ENCODE results near the gene SPOCK1. TPM values are rescaled to one million over a fixed set of nuclear protein-coding genes. Genes with fewer than 3 reads are reported as not detected.

Gene SPOCK1
- total RNA-seq, 1 experiment from 2014 or later: 0.27 TPM

DNA sequence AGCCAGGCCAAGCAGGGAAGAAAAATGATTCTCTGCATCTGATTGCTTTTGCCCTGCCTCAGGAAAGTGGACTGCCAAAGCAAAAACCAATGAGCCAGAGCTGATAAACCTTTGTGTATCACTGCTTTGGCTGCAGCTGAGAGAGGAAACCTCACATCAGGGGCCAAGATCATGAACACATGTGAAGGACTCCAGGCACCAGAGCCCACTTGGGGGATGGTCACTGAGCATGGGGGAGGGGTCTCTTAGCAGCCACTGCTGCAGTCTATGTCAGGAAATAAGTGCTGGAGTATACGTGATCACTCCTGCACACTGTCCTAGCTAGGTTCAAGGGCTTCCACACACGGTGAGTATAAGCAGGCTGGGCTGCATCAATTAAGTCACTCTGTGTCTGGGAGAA is 229.9 kb downstream of the SPOCK1 start:
- H3K79me2 ChIP-seq (ENCODE audit: insufficient read depth, low read length): no peaks in the 10 kb centered on the region
- no peaks in the 10 kb centered on the region for H4K20me1 ChIP-seq (ENCODE audit: insufficient read depth)
- H3K4me2 ChIP-seq (ENCODE audit: low read length): no peak overlapping the region
- H3K4me3 ChIP-seq (replicated peaks in 1 of 2; ENCODE audit: low read depth in 1 of 2, low read length in 2 of 2): no peak overlapping the region
- RAD21 ChIA-PET (ENCODE audit: low non-redundant PET in 1 of 2, low total read pairs in 2 of 2, uncharacterized antibody in 2 of 2, unreplicated experiment in 2 of 2): no interaction called here
- peaks cover 51% of the 10 kb centered on the region for H3K27me3 ChIP-seq (ENCODE audit: insufficient read depth, low read length)
- H3K27ac ChIP-seq (ENCODE audit: low read depth, low read length): no peak overlapping the region
- DNase-seq (ENCODE audit: low read depth, low spot score) (no peak), ATAC-seq (no peak)
- intact Hi-C loops (cut with micrococcal nuclease): no loop called here
- CTCF ChIA-PET: no interaction called here
- no peak overlapping the region for H3K9ac ChIP-seq (ENCODE audit: low read length)
- no peaks in the 10 kb centered on the region for H3K36me3 ChIP-seq (ENCODE audit: control insufficient read depth in 1 of 2, insufficient read depth in 2 of 2, low read length in 2 of 2)
- TF ChIP-seq, protein P1, sequence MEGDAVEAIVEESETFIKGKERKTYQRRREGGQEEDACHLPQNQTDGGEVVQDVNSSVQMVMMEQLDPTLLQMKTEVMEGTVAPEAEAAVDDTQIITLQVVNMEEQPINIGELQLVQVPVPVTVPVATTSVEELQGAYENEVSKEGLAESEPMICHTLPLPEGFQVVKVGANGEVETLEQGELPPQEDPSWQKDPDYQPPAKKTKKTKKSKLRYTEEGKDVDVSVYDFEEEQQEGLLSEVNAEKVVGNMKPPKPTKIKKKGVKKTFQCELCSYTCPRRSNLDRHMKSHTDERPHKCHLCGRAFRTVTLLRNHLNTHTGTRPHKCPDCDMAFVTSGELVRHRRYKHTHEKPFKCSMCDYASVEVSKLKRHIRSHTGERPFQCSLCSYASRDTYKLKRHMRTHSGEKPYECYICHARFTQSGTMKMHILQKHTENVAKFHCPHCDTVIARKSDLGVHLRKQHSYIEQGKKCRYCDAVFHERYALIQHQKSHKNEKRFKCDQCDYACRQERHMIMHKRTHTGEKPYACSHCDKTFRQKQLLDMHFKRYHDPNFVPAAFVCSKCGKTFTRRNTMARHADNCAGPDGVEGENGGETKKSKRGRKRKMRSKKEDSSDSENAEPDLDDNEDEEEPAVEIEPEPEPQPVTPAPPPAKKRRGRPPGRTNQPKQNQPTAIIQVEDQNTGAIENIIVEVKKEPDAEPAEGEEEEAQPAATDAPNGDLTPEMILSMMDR (IDR thresholded peaks at IDR 0.05 in 2 of 3, conservative IDR thresholded peaks at IDR 0.05 in 1 of 3; ENCODE audit: borderline replicate concordance in 1 of 3, insufficient read depth in 1 of 3, low read depth in 2 of 3, low read length in 2 of 3): no peak
- no peak for TF ChIP-seq SRF (IDR thresholded peaks at IDR 0.05; ENCODE audit: low read depth)
- no peak for TF ChIP-seq TCF7L2 (IDR thresholded peaks at IDR 0.05; ENCODE audit: borderline replicate concordance, extremely low read depth, insufficient read depth, insufficient read length)
- TF ChIP-seq, protein P2, sequence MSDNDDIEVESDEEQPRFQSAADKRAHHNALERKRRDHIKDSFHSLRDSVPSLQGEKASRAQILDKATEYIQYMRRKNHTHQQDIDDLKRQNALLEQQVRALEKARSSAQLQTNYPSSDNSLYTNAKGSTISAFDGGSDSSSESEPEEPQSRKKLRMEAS (IDR thresholded peaks at IDR 0.05): no peak
- TF ChIP-seq, protein P3, sequence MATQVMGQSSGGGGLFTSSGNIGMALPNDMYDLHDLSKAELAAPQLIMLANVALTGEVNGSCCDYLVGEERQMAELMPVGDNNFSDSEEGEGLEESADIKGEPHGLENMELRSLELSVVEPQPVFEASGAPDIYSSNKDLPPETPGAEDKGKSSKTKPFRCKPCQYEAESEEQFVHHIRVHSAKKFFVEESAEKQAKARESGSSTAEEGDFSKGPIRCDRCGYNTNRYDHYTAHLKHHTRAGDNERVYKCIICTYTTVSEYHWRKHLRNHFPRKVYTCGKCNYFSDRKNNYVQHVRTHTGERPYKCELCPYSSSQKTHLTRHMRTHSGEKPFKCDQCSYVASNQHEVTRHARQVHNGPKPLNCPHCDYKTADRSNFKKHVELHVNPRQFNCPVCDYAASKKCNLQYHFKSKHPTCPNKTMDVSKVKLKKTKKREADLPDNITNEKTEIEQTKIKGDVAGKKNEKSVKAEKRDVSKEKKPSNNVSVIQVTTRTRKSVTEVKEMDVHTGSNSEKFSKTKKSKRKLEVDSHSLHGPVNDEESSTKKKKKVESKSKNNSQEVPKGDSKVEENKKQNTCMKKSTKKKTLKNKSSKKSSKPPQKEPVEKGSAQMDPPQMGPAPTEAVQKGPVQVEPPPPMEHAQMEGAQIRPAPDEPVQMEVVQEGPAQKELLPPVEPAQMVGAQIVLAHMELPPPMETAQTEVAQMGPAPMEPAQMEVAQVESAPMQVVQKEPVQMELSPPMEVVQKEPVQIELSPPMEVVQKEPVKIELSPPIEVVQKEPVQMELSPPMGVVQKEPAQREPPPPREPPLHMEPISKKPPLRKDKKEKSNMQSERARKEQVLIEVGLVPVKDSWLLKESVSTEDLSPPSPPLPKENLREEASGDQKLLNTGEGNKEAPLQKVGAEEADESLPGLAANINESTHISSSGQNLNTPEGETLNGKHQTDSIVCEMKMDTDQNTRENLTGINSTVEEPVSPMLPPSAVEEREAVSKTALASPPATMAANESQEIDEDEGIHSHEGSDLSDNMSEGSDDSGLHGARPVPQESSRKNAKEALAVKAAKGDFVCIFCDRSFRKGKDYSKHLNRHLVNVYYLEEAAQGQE (IDR thresholded peaks at IDR 0.05; ENCODE audit: low read depth): no peak
- H2AFZ ChIP-seq (ENCODE audit: low read depth, low read length, poor library complexity, severe bottlenecking): no peak overlapping the region
- POLR2A ChIA-PET: no interaction called here
- BruUV-seq (replicated peaks): no TSS peak
- no peaks in the 10 kb centered on the region for H3K9me2 ChIP-seq (ENCODE audit: insufficient read depth)
- H3K4me1 ChIP-seq (ENCODE audit: control insufficient read depth in 1 of 2, insufficient read depth in 2 of 2, low read length in 2 of 2): no peaks in the 10 kb centered on the region
- H3K9me3 ChIP-seq (ENCODE audit: control insufficient read depth in 1 of 2, insufficient read depth in 1 of 2, low read depth in 1 of 2, low read length in 2 of 2): no peaks in the 10 kb centered on the region

Data from HCT116 (cell line).